CD4-positive, alpha-beta memory T cell (primary cell): ENCODE data around the gene MMP28. TPM values are rescaled to one million over a fixed set of nuclear protein-coding genes. Genes with fewer than 3 reads are reported as not detected.

Source experiments
- CTCF ChIA-PET: fragments of 350-600 bp; sonication (Branson Sonifier 250); formaldehyde crosslinking; loops from one replicate; lab custom pipeline; 2021; ENCODE audit warnings: inconsistent platforms; ENCODE audit not compliant: partially characterized antibody; lab: Charles Lee
- POLR2A ChIA-PET: fragments of 350-600 bp; sonication (Branson Sonifier 250); formaldehyde crosslinking; loops from one replicate; lab custom pipeline; 2021; ENCODE audit not compliant: partially characterized antibody; lab: Charles Lee
- DNase-seq, 5 donors: peaks; one replicate each; pipeline versions ENCODE4 v3.0.0 to v3.0.0-alpha.2; 2020 to 2022; ENCODE audit warnings: mixed read lengths in 1 of 5
- H3K27ac ChIP-seq: one replicate; pipeline ENCODE4 v1.7.0; 2013; ENCODE audit warnings: low read depth, low read length
- H3K27me3 ChIP-seq: 2 replicates; pipeline ENCODE4 v1.7.0; 2013; ENCODE audit warnings: mild to moderate bottlenecking, low read length, moderate library complexity; ENCODE audit not compliant: insufficient read depth
- H3K36me3 ChIP-seq: 2 replicates; pipeline ENCODE4 v1.7.0; 2013; ENCODE audit warnings: mild to moderate bottlenecking, low read length, moderate library complexity; ENCODE audit not compliant: insufficient read depth
- H3K4me1 ChIP-seq: 2 replicates; pipeline ENCODE4 v1.7.0; 2013; ENCODE audit warnings: mild to moderate bottlenecking, low read length, moderate library complexity; ENCODE audit not compliant: insufficient read depth
- H3K4me3 ChIP-seq, 2 donors: one replicate each; pipeline ENCODE4 v1.7.0; 2013; ENCODE audit warnings: low read length in 2 of 2, mild to moderate bottlenecking in 1 of 2
- H3K9me3 ChIP-seq, 2 donors: one replicate each; pipeline ENCODE4 v1.7.0; 2013; ENCODE audit warnings: low read length in 2 of 2, control low read depth in 1 of 2; ENCODE audit not compliant: control insufficient read depth in 1 of 2
- H3K27ac Mint-ChIP-seq, 7 donors: one replicate each; pipeline ENCODE4 v1.8.0; 2020 to 2021; ENCODE audit warnings: mixed read lengths in 7 of 7, mild to moderate bottlenecking in 6 of 7, inconsistent platforms in 3 of 7, moderate library complexity in 3 of 7
- H3K27me3 Mint-ChIP-seq, 2 donors: one replicate each; pipeline ENCODE4 v1.8.0; 2020 to 2021; ENCODE audit warnings: mixed read lengths in 2 of 2
- H3K36me3 Mint-ChIP-seq, 2 donors: one replicate each; pipeline ENCODE4 v1.8.0; 2020 to 2021; ENCODE audit warnings: mixed read lengths in 2 of 2, inconsistent platforms in 1 of 2, mild to moderate bottlenecking in 1 of 2
- H3K4me1 Mint-ChIP-seq, 4 donors: one replicate each; pipeline ENCODE4 v1.8.0; 2020 to 2021; ENCODE audit warnings: mixed read lengths in 4 of 4, mild to moderate bottlenecking in 1 of 4
- H3K4me3 Mint-ChIP-seq, 8 donors: one replicate each; pipeline ENCODE4 v1.8.0; 2020 to 2021; ENCODE audit warnings: mixed read lengths in 8 of 8, mild to moderate bottlenecking in 7 of 8, moderate library complexity in 6 of 8, inconsistent platforms in 3 of 8
- H3K9me3 Mint-ChIP-seq, 8 donors: one replicate each; pipeline ENCODE4 v1.8.0; 2020 to 2021; ENCODE audit warnings: mixed read lengths in 8 of 8, mild to moderate bottlenecking in 5 of 8, inconsistent platforms in 3 of 8, moderate library complexity in 1 of 8
- intact Hi-C: fragments of 100-400 bp; cut with micrococcal nuclease; formaldehyde crosslinking; loops from one replicate; pipeline ENCODE4 v1.15.1; 2023
- polyA plus RNA-seq, 2 donors: library from polyadenylated mRNA; unstranded; fragments of 300-500 nt; fragmentation: Illumina TruSeq; gene quantifications; one replicate each; pipeline ENCODE4 v1.2.3, GENCODE V29; 2021
- total RNA-seq, 2 experiments: library from RNA; stranded (reverse); gene quantifications; one replicate each; pipeline ENCODE4 v1.2.3, GENCODE V29; 2021

Gene MMP28
- total RNA-seq (under 1 TPM; 0.64 to 0.96 TPM), polyA plus RNA-seq (under 1 TPM in 1 of 2 donors, not detected in 1; 0.23 TPM)

- Histone ChIP-seq H3K4me3 (peak within 1 kb of the TSS in 1 of 2 donors; percentile 54), H3K9me3 (no peaks in the 10 kb centered on the region), H3K27me3 (peaks cover 12% of the 10 kb centered on the region), H3K36me3 (no peaks in the 10 kb centered on the region), H3K27ac (no peak within 1 kb of the TSS), H3K4me1 (peaks cover 12% of the 10 kb centered on the region)
- Mint-ChIP-seq H3K4me1 (peaks cover 0 to 14% (median 7%) of the 10 kb centered on the region in 4 donors), H3K36me3 (no peaks in the 10 kb centered on the region), H3K27me3 (peaks cover 21 to 36% of the 10 kb centered on the region in 2 donors), H3K9me3 (no peaks in the 10 kb centered on the region), H3K4me3 (peak within 1 kb of the TSS; percentile 72 to 85 (median 76)), H3K27ac (no peak within 1 kb of the TSS)
- intact Hi-C loops = no loop called here
- ChIA-PET POLR2A (interaction anchor here (1.2 to 4.6 kb wide), 4 partner anchors 13 to 48 kb away, joined by 3 to 30 read pairs (median 4); partner anchors contain the start of gene TAF15), CTCF (interaction anchor here (1.3 to 8.3 kb wide), 3 partner anchors 14 to 33 kb away, joined by 3 to 48 read pairs (median 9); partner anchors contain the start of gene TAF15)
- DNase-seq = peak in 4 of 5 donors; percentile 18 to 33 (median 28)
These were observed at the start of gene MMP28 for GRCh38 chr17:35795007-35795870. Gene MMP28, minus strand, starts transcription at chr17:35795641. Its CDS starts 264 bp downstream, at chr17:35795377.

DNA sequence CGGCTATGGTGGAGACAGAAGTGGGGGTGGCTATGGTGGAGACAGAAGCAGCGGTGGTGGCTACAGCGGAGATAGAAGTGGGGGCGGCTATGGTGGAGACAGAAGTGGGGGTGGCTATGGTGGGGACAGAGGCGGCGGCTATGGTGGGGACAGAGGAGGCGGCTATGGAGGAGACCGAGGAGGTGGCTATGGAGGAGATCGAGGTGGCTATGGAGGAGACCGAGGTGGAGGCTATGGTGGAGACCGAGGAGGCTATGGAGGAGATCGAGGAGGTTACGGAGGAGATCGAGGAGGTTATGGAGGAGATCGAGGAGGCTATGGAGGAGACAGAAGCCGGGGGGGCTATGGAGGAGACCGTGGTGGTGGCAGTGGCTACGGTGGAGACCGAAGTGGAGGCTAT lies 49.1 kb upstream of the MMP28 start:
- DNase-seq = no peak
- Mint-ChIP-seq H3K9me3 (no peaks in the 10 kb centered on the region), H3K27ac (peak overlapping the region in 1 of 7 donors; percentile 60), H3K4me1 (peaks cover 2 to 11% (median 4%) of the 10 kb centered on the region in 4 donors), H3K4me3 (peak overlapping the region in 1 of 8 donors; percentile 59), H3K36me3 (peaks cover 44 to 72% of the 10 kb centered on the region in 2 donors), H3K27me3 (no peaks in the 10 kb centered on the region)
- CTCF ChIA-PET = no interaction called here
- Histone ChIP-seq H3K27ac (no peak overlapping the region), H3K27me3 (no peaks in the 10 kb centered on the region), H3K4me3 (no peak overlapping the region), H3K36me3 (peaks cover 62% of the 10 kb centered on the region), H3K9me3 (no peaks in the 10 kb centered on the region), H3K4me1 (peaks cover 4% of the 10 kb centered on the region)
- POLR2A ChIA-PET = no interaction called here
- intact Hi-C loops = no loop called here

GRCh38 chr17:35843698-35844097 lies 48.3 kb upstream of the MMP28 start:
- H3K27me3 ChIP-seq = no peaks in the 10 kb centered on the region
- Mint-ChIP-seq H3K4me1 (peaks cover 0 to 5% (median 2%) of the 10 kb centered on the region in 4 donors), H3K27ac (peak overlapping the region in 2 of 7 donors; percentile 10 to 52), H3K9me3 (no peaks in the 10 kb centered on the region), H3K27me3 (no peaks in the 10 kb centered on the region), H3K36me3 (peaks cover 43 to 71% of the 10 kb centered on the region in 2 donors), H3K4me3 (no peak overlapping the region)
- POLR2A ChIA-PET = no interaction called here
- H3K36me3 ChIP-seq = peaks cover 63% of the 10 kb centered on the region
- no peak overlapping the region for H3K27ac ChIP-seq
- no peaks in the 10 kb centered on the region for H3K4me1 ChIP-seq
- DNase-seq = no peak
- no peaks in the 10 kb centered on the region for H3K9me3 ChIP-seq
- CTCF ChIA-PET = no interaction called here
- H3K4me3 ChIP-seq = no peak overlapping the region
- intact Hi-C loops = no loop called here

DNA sequence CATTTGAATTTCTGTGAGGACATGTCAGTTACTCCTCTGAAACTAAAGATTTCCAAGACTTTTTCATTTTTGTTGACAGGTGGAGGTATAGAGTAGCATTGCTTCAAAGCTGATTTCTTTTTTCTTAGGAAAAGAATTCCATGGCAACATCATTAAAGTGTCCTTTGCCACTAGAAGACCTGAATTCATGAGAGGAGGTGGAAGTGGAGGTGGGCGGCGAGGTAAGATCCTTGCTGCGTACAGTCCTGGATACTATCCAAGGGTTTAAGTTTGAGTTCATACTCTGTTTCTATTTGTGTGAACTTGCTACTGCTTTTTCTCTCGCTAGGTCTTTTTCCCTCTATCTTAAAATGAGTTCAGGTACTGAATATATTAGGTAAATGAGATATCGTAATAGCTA lies 46.8 kb upstream of the MMP28 start:
- H3K27ac ChIP-seq = no peak overlapping the region
- no peaks in the 10 kb centered on the region for H3K4me1 ChIP-seq
- intact Hi-C loops = no loop called here
- Mint-ChIP-seq H3K4me3 (no peak overlapping the region), H3K9me3 (no peaks in the 10 kb centered on the region), H3K27ac (peak overlapping the region in 4 of 7 donors; percentile 18 to 83 (median 55)), H3K4me1 (peaks cover 0 to 5% (median 1%) of the 10 kb centered on the region in 4 donors), H3K36me3 (peaks cover 40 to 71% of the 10 kb centered on the region in 2 donors), H3K27me3 (no peaks in the 10 kb centered on the region)
- POLR2A ChIA-PET = interaction anchor here (0.7 to 1.7 kb wide), 2 partner anchors 12 to 33 kb away, joined by 3 to 6 read pairs; partner anchors contain the start of gene TAF15
- DNase-seq = no peak
- H3K9me3 ChIP-seq = no peaks in the 10 kb centered on the region
- H3K36me3 ChIP-seq = peaks cover 72% of the 10 kb centered on the region
- no peaks in the 10 kb centered on the region for H3K27me3 ChIP-seq
- CTCF ChIA-PET = interaction anchor here (1.0 to 2.5 kb wide), 5 partner anchors 8 to 307 kb away, joined by 3 to 8 read pairs (median 3); no protein-coding TSS in a partner anchor
- no peak overlapping the region for H3K4me3 ChIP-seq

- H3K27ac ChIP-seq = no peak overlapping the region
These were observed 46.1 kb upstream of the MMP28 start for GRCh38 chr17:35841505-35841904.

GRCh38 chr17:35841101-35841500 lies 45.7 kb upstream of the MMP28 start:
- Mint-ChIP-seq H3K9me3 (no peaks in the 10 kb centered on the region), H3K27ac (peak overlapping the region in 1 of 7 donors; percentile 41), H3K27me3 (no peaks in the 10 kb centered on the region), H3K4me3 (no peak overlapping the region), H3K36me3 (peaks cover 45 to 73% of the 10 kb centered on the region in 2 donors), H3K4me1 (peaks cover 0 to 5% (median 1%) of the 10 kb centered on the region in 4 donors)
- intact Hi-C loops = no loop called here
- Histone ChIP-seq H3K9me3 (no peaks in the 10 kb centered on the region), H3K4me1 (no peaks in the 10 kb centered on the region), H3K27ac (no peak overlapping the region), H3K27me3 (no peaks in the 10 kb centered on the region), H3K36me3 (peaks cover 73% of the 10 kb centered on the region), H3K4me3 (no peak overlapping the region)
- CTCF ChIA-PET = interaction anchor here (0.5 to 2.5 kb wide), 7 partner anchors 9 to 308 kb away, joined by 3 to 8 read pairs (median 4); partner anchors contain the start of gene TAF15
- DNase-seq = no peak
- POLR2A ChIA-PET = interaction anchor here (0.6 to 1.7 kb wide), 4 partner anchors 32 to 71 kb away, joined by 3 to 6 read pairs (median 4); partner anchors contain the start of gene TAF15

More at GRCh38 chr17:35841505-35841904, 46.1 kb upstream of the MMP28 start:
- intact Hi-C loops = no loop called here
- H3K4me1 ChIP-seq = no peaks in the 10 kb centered on the region
- CTCF ChIA-PET = interaction anchor here (0.6 to 2.5 kb wide), 7 partner anchors 9 to 307 kb away, joined by 3 to 8 read pairs (median 4); partner anchors contain the start of gene TAF15
- Mint-ChIP-seq H3K27ac (no peak overlapping the region), H3K27me3 (no peaks in the 10 kb centered on the region), H3K4me3 (no peak overlapping the region), H3K36me3 (peaks cover 41 to 73% of the 10 kb centered on the region in 2 donors), H3K4me1 (peaks cover 0 to 5% (median 1%) of the 10 kb centered on the region in 4 donors), H3K9me3 (no peaks in the 10 kb centered on the region)
- DNase-seq = no peak
- peaks cover 73% of the 10 kb centered on the region for H3K36me3 ChIP-seq
- H3K27me3 ChIP-seq = no peaks in the 10 kb centered on the region
- H3K9me3 ChIP-seq = no peaks in the 10 kb centered on the region
- POLR2A ChIA-PET = interaction anchor here (0.6 to 1.7 kb wide), 5 partner anchors 11 to 70 kb away, joined by 3 to 6 read pairs (median 3); partner anchors contain the start of gene TAF15
- H3K4me3 ChIP-seq = no peak overlapping the region
